Peyer's patch (tissue), 4 donors: ENCODE measurements around the gene ATP8A1. TPM values are rescaled to one million over a fixed set of nuclear protein-coding genes. Genes with fewer than 3 reads are reported as not detected.

Experiments
- DNase-seq, 3 donors: peaks; one replicate each; pipeline ENCODE4 v3.0.0-alpha.2; 2017 to 2019
- H3K27ac ChIP-seq, 4 donors: fragments of 200-600 bp; sonication (generic); one replicate each; pipeline ENCODE4 v1.5.1; 2016 to 2019
- H3K27me3 ChIP-seq, 2 donors: fragments of 200-600 bp; sonication (generic); one replicate each; pipeline ENCODE4 v1.5.1; 2019
- H3K36me3 ChIP-seq, 3 donors: fragments of 200-600 bp; sonication (generic); one replicate each; pipeline ENCODE4 v1.5.1; 2016 to 2019
- H3K4me1 ChIP-seq, 4 donors: fragments of 200-600 bp; sonication (generic); one replicate each; pipeline ENCODE4 v1.5.1; 2016 to 2019
- H3K4me3 ChIP-seq, 4 donors: fragments of 200-600 bp; sonication (generic); 1 replicate in 3 of 4; 2 replicates in 1 of 4; pipeline ENCODE4 v1.5.1; 2016 to 2019; ENCODE audit warnings: mild to moderate bottlenecking in 1 of 4
- H3K9me3 ChIP-seq, 4 donors: fragments of 200-600 bp; sonication (generic); one replicate each; pipeline ENCODE4 v1.5.1; 2016 to 2019; ENCODE audit warnings: mild to moderate bottlenecking in 1 of 4
- POLR2A ChIP-seq, 2 donors: fragments of 450-650 bp; IDR thresholded peaks; one replicate each; pipeline ENCODE4 v1.5.1; 2017; ENCODE audit warnings: antibody characterized with exemption in 2 of 2, mild to moderate bottlenecking in 2 of 2, moderate library complexity in 2 of 2
- total RNA-seq, 4 donors: library from RNA; depleted of rRNA; stranded (reverse); fragments of >200 nt; gene quantifications; one replicate each; pipeline ENCODE4 v1.1.0, GENCODE V29; 2016
- TF ChIP-seq, protein P1 (sequence below), 6 experiments: fragments of 450-650 bp in 4 of 6; fragments of 200-600 bp in 2 of 6; sonication (generic) in 1 of 6; IDR thresholded peaks; one replicate each; pipeline ENCODE4 v1.5.1; 2017 to 2019; ENCODE audit warnings: antibody characterized with exemption in 6 of 6, mild to moderate bottlenecking in 3 of 6, moderate library complexity in 1 of 6

ATP8A1 gene
- total RNA-seq, 4 donors from 2014 or later = 71.0 to 172 (median 158) TPM

DNA sequence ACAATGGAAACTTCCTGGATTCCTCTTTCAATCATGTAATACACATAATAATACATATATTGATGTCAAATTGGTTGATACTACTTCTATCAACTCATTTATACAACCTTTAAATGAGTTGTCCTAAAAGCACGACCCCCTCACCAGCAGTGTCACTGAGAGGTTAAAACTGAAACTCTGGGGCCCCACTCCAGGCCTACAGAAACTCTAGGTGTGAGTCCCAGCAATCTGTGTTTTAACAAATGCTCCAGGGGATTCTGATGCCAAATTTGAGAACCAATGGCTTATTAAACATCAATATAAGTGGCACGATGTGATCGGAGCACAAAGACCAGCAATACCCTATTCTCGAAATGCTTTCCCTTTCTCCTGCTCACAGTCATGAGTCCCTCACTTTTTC lies 47.9 kb downstream of the ATP8A1 start:
- Histone ChIP-seq H3K4me3 (no peak overlapping the region), H3K36me3 (peaks cover 0 to 14% (median 0%) of the 10 kb centered on the region in 3 donors), H3K9me3 (no peaks in the 10 kb centered on the region), H3K4me1 (no peaks in the 10 kb centered on the region), H3K27me3 (no peaks in the 10 kb centered on the region), H3K27ac (no peak overlapping the region)
- no peak for DNase-seq
- TF ChIP-seq, protein P1, sequence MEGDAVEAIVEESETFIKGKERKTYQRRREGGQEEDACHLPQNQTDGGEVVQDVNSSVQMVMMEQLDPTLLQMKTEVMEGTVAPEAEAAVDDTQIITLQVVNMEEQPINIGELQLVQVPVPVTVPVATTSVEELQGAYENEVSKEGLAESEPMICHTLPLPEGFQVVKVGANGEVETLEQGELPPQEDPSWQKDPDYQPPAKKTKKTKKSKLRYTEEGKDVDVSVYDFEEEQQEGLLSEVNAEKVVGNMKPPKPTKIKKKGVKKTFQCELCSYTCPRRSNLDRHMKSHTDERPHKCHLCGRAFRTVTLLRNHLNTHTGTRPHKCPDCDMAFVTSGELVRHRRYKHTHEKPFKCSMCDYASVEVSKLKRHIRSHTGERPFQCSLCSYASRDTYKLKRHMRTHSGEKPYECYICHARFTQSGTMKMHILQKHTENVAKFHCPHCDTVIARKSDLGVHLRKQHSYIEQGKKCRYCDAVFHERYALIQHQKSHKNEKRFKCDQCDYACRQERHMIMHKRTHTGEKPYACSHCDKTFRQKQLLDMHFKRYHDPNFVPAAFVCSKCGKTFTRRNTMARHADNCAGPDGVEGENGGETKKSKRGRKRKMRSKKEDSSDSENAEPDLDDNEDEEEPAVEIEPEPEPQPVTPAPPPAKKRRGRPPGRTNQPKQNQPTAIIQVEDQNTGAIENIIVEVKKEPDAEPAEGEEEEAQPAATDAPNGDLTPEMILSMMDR (IDR thresholded peaks at IDR 0.05) = no peak
- no peak for TF ChIP-seq POLR2A (IDR thresholded peaks at IDR 0.05)

DNA sequence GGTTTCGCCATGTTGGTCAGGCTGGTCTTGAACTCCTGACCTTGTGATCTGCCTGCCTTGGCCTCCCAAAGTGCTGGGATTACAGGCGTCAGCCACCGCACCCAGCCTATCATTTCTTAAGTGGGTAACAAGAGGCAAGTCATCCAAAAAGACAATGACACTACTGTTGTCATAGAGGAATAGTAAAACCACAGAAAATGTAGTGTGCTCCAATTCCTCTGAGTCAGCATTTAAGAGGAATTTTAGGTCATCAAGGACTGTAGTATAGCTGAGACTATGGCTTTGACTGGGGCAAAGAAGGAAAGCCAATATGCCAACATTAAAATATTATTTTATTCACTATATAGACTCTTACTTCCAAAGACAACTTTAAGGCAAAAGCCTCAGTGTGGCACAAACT lies 48.4 kb downstream of the ATP8A1 start:
- no peak overlapping the region for H3K27ac ChIP-seq
- no peaks in the 10 kb centered on the region for H3K27me3 ChIP-seq
- no peak for DNase-seq
- H3K36me3 ChIP-seq = peaks cover 0 to 14% (median 0%) of the 10 kb centered on the region in 3 donors
- TF ChIP-seq, protein P1 (IDR thresholded peaks at IDR 0.05) = no peak
- no peak for TF ChIP-seq POLR2A (IDR thresholded peaks at IDR 0.05)
- no peaks in the 10 kb centered on the region for H3K4me1 ChIP-seq
- no peak overlapping the region for H3K4me3 ChIP-seq
- H3K9me3 ChIP-seq = no peaks in the 10 kb centered on the region

DNA sequence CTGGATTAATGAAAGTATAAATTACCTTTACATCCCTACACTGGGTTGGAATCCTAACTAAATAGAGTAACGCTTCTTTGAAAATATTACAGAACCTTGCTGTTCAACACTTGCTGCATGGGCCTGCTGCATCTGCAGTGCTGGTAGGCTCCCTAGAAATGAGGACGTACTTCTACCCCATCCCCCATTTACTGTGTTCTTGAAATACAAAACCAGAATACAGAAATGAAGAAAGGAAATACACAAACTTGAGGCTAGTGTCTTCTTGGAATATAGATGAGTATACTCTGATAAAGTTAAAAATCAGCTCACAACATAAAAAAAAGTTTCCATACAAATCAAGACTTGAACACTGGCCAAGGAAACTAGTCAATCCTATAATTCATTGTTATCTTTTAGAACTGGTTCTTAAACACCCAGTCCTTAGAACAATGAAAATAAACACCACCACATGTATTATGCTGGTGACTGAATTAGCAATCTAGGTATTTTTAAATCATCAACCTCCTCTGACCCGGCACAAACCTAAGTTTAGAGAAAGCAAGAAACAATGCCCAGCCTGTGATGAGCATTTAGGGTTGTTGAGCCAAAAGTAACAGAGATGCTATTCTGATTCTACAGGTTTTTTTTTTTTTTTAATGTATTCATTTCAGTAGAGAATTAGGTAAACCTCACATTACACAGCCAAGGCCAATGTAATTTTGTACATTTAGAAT lies 49.7 kb downstream of the ATP8A1 start:
- no peak for DNase-seq
- H3K27me3 ChIP-seq = no peaks in the 10 kb centered on the region
- no peaks in the 10 kb centered on the region for H3K9me3 ChIP-seq
- H3K27ac ChIP-seq = no peak overlapping the region
- peaks cover 0 to 14% (median 0%) of the 10 kb centered on the region in 3 donors for H3K36me3 ChIP-seq
- no peak overlapping the region for H3K4me3 ChIP-seq
- TF ChIP-seq, protein P1 (IDR thresholded peaks at IDR 0.05) = no peak
- H3K4me1 ChIP-seq = no peaks in the 10 kb centered on the region

DNA sequence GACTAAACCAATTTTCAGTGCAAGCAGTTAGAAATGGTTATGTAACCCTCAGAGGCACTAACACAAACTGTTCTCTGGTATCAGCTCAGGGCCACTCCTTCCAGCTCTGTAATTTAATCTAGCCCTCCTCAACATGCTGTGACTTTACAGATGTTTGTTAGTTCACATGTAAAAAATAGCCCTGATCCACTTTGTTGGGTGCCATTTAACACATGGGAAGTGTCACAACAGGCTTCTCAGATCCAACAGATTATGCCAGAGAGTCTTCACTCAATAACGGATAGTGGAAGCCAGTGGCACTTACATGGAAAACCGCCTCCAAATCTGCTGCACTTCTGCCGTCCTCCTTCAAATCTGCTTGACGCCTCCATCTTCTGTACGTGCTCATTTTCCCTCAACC lies 51.6 kb downstream of the ATP8A1 start:
- Histone ChIP-seq H3K27me3 (no peaks in the 10 kb centered on the region), H3K9me3 (no peaks in the 10 kb centered on the region), H3K4me3 (no peak overlapping the region), H3K36me3 (no peaks in the 10 kb centered on the region), H3K27ac (no peak overlapping the region), H3K4me1 (no peaks in the 10 kb centered on the region)
- no peak for TF ChIP-seq POLR2A (IDR thresholded peaks at IDR 0.05)
- TF ChIP-seq, protein P1 (IDR thresholded peaks at IDR 0.05) = no peak
- no peak for DNase-seq

DNA sequence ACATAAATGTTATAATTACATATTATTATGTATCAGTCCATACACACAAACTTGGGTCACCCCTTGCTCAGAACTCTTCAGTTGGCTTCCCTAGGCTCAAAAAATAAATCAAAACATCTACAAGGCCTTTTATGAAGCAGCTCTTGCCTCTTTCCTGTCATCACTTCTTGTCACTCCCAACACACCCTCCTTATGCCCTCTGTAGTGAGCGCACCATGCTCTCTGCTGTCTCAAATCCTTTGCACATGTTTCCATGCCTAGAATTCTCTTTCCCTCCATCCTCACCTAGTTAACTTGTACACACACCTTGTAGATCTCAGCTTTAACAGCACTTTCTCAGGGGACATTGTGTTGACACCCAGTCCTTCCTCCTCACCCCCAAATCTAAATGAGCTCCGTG lies 53.0 kb downstream of the ATP8A1 start:
- no peaks in the 10 kb centered on the region for H3K9me3 ChIP-seq
- H3K4me1 ChIP-seq = no peaks in the 10 kb centered on the region
- H3K36me3 ChIP-seq = no peaks in the 10 kb centered on the region
- no peak overlapping the region for H3K4me3 ChIP-seq
- TF ChIP-seq, protein P1 (IDR thresholded peaks at IDR 0.05) = no peak
- TF ChIP-seq POLR2A (IDR thresholded peaks at IDR 0.05) = no peak
- no peaks in the 10 kb centered on the region for H3K27me3 ChIP-seq
- no peak for DNase-seq
- H3K27ac ChIP-seq = no peak overlapping the region
